GM18867 (cell line): ENCODE measurements around the gene ROS1.
"Not testable (repeated sequence)": the region's sequence is repeated elsewhere in the genome, so short reads cannot be mapped to it uniquely, and the experiment has no call there.

Source experiments
- ATAC-seq: cut with Tn5 transposase; IDR thresholded peaks from one replicate; pipeline ENCODE4 v1.9.1; 2021; ENCODE audit warnings: mild to moderate bottlenecking, moderate library complexity; ENCODE audit not compliant: unreplicated experiment

Gene ROS1

DNA sequence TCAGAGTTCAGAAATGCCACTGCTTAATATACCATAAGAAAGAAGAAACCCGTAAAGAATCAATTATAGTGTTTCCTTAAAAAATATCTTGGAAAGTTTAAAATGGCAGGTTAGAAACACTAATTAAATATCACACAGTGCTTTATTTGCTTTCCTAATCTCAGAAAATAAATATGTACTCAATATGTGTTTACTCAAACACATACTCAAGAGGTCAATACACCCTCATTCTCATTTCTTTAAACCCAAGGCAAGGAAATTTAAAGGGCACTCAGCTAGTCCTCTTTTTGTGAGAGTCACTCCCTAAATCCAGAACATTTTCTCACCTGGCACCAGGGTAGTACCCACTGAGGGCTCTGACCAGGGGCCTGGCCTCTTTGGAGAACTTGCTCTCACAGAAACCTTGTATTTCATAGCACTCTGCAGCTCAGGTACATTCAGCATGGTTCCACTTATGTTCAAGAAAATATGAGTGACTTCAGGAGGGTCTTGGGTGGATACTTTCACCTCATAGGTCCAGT is 38.2 kb downstream of the ROS1 start:
- no peak for ATAC-seq

DNA sequence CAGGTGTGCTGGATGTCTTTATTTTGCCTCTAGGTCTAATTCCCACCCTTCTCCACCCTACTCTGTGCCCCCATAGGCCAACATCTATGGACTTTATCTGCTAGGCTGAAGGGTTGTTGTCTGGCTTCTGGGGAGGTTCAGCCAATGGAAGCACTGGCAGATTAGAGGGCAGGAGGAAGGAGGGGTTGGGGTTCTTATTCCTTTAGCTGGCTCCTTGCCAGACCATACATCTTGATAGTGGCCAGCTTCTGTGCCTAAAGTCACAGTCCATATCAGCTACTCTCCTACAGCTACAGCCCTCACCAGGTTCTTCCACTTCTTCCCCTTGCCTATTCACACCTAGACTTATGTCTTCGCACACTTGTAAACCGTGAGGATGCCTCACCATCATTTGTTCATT is 41.1 kb downstream of the ROS1 start:
- ATAC-seq = no peak

DNA sequence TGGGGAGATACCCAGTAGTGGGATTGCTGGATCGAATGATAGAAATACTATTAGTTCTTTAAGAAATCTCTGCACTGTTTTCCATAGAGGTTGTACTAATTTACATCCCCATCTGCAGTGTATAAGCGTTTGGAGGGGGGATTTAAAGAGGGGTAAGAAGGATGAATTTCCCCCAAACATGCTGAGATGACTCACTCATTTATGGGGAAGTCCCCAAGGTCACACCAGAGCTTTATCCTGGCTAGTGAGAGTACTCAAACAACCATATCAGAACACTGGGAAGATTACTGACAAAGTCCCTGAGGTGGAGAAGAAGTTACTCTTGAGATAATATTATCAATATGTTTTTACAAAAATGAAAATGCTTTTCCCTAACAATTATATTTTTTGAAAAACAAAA is 44.0 kb downstream of the ROS1 start:
- ATAC-seq = no peak

DNA sequence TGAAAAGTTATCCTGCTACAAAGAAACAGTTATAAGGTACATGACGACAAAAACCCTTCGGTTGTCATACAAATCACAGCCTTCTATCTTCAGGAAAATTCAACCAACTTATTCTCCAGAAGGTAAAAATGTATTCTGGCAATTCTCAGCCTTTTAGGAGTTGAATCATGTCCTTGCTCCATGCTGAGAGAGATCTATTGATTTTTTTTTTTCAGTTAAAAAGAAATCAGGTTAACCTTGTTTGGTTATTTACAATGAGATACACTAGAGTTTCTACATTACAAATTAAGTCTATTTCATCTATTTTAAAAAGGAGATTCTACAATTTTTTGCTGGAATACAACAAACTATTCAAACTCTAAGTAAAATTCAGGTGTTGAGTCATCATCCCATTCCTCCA is 45.4 kb downstream of the ROS1 start:
- ATAC-seq = no peak

DNA sequence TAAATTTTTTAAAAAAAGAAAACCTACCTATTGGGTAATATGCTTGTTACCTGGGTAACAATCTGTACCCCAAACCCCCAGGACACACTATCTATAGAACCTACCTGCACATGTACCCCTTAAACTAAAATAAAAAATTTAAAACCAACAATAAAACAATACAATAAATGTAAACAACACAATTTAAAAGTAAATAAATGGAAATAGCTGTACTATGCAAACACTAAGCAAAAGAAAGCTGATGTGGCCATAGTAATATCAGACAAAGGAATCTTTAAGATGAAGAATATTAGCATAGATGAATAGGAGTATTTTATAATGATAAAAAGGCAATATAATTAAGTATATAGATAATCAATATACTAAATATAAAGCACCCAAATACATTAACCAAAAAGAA is 50.3 kb downstream of the ROS1 start:
- no peak for ATAC-seq

DNA sequence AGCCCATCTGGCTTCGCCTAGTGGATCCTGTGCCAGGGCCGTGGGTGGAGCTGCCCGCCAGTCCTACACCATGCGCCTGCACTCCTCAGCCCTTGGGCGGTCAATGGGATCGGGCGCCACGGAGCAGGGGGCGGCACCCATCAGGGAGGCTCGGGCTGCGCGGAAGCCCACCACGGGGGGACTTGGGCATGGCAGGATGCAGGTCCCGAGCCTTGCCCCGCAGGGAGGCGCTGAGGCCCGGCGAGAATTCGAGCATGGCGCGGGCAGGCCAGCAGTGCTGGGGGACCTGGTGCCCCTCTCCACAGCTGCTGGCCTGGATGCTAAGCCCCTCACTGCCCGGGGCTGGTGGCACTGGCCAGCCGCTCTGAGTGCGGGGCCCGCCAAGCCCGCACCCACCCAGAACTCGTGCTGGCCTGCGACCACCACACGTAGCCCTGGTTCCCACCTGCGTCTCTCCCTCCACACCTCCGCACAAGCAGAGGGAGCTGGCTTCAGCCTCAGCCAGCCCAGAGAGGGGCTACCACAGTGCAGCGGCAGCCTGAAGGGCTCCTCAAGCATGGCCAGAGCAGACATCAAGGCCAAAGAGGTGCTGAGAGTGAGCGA is 52.4 kb downstream of the ROS1 start:
- ATAC-seq = no peak

DNA sequence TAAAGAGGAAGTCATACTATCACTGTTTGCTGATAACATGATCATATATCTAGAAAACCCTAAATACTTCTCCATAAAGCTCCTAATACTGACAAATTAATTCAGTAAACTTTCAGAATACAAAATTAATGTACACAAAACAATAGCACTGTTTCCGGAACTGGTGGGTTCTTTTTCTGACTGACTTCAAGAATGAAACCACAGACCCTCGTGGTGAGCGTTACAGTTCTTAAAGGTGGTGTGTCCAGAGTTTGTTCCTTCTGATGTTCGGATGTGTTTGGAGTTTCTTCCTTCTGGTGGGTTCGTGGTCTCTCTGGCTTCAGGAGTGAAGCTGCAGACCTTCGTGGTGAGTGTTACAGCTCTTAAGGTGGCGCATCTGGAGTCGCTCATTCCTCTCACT is 53.5 kb downstream of the ROS1 start:
- not testable (repeated sequence) for ATAC-seq

DNA sequence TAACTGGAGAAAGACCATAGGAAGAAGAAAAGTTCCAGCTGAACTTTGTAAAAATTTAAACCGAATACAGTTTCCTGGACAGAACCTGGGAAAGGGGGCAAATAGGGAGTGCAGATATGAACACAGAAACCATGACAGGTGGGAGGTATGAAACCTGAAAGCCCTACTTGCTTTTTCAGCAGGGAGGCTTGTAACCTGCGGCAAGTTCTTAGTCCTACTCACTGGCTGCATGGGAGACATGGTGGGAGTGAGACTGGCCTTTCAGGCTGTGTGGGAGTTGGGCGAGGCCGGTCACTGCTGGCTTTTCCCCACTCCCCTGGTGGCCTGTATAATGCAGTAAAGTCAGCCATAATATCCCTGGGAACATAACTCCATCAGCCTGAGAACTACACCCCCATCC is 54.2 kb downstream of the ROS1 start:
- no peak for ATAC-seq

DNA sequence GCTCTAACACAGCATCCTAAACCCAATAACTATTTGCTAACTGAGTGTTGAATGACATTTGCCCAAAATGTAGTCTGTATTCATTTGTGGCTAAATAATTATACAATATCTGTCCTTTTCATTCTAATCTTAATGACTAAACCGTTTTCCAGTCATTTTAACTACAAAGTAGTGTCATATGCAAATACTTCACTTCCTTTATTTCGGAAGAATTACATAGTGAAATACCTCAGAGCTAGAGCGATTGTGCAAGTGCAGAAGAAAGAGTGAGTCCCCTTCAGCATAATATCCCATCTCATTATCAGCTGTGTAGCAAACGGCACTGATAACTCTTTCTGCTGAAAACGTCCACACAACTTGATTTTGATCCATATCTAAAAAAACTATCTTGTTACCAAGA is 66.2 kb downstream of the ROS1 start:
- ATAC-seq = no peak

DNA sequence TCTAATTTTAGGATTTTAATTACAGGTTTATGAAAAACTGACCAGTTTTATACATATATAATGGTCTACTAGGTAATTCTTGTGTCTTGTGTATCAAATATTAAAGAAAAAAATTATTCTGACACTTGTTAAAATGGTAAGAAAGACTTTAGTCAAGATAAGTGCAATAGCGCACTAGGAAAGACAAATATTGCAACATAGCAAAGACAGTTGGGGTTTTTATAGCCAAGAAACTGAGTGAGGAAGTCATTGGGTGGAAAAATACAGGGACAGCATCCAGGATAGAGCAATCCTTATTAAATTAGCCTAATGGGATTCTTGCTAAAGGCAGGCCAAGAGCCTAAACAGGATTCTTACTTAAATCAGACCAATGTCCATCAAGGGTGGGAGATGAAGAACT is 71.1 kb downstream of the ROS1 start:
- no peak for ATAC-seq

DNA sequence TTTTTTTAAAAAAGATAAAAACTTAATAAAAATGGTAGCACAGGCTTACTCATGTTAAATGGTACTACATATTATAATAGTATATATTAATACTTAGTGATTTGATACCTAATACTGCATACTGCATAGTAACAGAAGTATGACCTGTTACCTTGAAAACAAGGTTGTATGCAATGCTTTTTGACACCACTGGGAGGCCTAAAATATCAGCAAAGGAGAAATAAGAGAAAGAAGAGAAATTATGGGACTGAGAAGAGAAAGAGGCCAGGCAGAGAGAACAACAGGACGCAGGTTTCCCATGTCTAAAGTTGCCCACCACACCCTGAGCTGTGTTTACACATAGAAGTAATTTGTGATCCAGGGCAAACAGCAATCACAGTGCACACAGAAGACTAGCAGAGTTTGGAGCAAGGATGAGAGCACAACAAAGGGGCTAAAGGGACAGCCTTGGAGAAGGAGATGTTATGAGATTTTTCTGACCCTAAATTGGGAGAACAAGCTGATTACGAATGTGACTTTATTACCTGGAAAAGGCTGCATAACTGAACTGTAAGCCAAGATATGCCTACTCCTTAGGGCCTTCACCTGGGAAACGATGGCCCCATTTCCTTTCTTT is 73.2 kb downstream of the ROS1 start:
- peak; percentile 91 for ATAC-seq

DNA sequence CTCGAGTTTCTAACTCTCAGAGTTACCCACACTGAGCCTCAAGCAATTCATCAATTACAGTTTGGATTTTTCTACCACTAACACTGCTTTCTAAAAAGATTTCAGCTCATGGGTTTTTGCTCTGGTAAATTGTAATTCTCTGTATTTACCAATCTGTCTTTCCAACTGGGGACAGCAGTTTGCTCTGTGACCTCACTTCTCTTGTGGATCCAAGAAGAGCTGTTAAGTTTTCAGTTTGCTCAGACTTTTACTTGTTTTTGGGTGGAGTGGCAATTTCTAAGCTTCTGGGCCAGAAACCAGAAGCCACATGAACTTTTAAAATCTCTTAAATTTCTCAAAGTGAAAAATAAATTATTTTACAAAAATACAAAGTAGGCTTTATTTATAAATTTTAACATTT is 74.2 kb downstream of the ROS1 start:
- no peak for ATAC-seq

DNA sequence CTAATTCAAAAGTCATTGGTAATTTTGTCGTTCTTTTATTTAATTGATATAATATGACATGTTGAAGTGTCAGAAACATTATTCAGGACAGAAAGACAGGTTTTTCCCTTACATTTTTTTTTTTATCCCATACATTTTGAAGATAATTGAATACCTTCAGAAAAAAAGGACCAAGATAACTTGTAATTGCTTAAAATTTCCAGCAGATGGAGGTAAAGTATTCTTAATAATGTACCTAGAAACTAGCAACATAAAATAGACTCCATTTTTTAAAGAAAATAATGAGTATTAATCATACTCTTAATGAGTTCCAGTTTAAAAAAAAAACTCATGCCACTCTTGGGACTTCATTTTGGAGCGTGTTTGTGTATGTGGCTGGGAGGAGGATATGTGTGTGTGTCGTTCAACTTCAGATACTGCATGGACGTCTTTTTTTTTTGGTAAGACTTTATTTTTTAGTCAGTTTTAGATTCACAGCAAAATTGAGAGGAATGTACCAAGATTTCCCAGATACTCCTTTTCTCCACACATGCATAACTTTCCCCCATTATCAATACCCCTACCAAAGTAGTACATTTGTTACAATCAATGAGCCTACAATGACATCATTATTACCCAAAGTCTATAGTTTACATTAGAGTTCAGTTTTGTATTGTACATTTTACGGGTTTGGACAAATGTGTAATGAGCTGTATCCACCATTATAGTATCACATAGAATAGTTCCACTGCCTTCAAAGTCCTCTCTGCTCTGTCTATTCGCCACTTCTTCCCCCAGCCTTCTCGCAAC is 79.4 kb downstream of the ROS1 start:
- ATAC-seq = no peak

DNA sequence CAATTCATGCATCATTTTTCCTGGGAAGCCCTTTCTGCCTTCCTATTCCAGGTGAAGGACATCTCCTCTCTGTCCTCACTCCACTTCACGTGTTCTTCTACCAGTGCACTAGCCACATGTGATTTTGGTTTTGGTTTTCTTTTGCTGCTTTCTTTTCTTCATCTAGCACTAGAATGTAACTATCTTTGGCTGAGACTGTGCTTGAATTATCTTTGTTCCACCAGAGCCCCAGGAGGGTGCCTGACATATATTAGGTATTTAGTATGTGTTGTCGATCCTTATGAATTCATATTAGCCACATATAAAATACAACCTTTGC is 80.5 kb downstream of the ROS1 start:
- ATAC-seq = peak; percentile 57

DNA sequence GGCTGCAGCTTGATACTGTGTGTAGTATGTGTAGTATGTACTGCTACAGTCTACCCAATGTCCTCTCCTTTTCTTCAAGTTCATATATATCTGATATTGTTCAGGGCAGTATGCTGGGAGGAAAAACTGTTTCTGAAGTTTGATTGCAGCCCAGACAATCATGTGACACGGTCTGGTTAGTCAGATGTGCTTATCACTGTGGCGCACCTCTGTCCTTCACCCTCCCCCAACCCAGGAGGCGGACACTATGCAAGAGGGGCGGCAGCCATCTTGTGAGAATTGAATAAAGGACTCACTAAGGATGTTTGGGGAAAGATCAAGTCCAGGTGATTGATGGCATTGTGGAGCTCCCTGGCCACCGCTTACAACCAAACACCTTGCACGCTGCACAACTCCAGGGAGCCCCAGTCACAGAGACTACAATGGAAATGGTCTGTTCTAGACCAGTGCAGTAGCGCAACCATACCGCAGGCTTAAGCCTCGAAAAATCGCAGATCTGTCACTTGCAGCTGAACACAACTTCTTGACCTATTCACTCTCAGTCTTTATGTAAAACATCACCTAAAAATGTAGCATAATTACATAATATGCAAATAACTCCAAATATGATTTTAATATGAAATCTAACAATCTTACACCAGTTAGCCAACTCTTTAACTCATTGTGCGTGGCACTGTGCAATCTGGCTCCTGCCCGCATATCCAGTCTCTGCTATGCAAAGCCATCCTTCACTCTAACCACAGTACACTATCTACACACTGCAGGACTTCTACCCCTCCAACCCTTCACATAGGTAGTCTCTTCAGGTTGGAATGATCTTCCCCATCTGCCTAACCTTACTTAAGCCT is 81.1 kb downstream of the ROS1 start:
- peak; percentile 32 for ATAC-seq

DNA sequence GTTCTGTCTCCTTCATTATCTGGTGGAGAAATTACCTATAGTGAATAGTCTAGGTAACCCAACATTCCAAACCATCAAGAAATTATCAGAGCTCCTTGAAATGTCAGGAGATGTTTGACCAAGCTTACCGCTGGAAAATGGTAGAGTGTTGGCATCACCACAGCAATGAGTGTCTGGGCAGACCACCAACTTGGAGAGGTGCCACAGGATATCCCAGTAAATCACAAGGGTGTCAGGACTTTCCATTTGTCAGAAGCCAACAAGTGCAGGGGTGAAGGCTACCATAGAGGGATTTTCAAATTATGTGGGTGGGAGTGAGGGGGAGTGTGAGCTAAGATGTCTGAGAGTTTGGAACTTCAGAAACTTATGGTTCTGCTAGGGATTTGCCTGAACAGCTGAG is 87.2 kb downstream of the ROS1 start:
- no peak for ATAC-seq

DNA sequence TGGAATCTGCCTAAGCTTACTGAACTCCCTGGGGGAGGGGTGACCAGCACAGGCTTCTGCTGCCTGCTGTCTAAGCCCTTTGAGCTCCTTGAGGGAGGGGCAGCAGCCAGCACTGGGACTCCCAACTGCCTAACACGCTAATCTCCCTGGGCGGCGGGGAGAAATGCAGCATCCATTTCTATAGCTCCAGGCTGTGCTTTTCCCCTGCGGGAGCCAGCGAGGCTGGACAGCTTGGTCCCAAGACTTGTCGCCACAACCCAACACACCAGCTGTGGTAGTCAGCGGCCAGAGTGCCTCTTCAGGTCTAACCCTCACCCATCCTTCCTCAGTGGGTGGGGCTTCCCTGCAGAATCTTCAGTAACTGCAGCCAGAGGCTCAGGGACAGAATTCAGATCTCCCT is 95.8 kb downstream of the ROS1 start:
- ATAC-seq = no peak

DNA sequence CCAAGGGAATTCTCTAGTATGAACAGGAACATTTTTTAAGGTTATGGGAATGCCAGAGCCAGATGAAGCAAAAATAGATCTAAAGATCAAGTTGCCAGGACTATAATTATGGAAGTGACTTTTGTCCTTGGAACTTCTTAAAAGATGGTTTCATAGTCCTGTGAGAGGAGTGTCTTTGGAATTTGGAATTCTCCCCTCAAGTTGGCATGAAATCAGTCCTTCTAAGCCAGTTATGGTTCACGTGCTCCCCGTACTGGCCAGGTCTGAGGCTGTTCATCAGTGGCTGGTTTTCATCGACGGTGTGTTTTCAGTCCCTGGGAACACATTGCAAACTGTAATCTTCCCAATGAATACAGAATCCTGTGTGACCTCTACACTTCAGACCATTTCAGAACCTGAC is 97.2 kb downstream of the ROS1 start:
- no peak for ATAC-seq

DNA sequence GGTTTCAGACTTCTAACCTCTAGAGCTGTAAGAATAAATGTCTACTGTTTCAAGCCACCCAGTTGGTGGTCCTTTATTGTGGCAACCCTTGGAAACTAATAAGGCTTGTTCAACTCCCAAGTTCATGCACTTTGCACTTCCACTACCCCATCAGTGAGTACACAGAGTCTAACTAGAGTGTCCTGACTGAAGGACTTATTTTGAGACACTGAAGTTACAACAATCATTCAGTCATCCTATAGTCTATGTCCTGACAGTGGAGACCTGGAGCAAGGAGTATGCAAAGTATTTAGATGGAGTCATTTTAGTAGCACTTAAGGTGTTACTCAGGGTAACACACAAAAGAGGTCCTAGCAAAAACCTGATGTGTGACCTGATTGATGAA is 97.7 kb downstream of the ROS1 start:
- ATAC-seq = no peak

DNA sequence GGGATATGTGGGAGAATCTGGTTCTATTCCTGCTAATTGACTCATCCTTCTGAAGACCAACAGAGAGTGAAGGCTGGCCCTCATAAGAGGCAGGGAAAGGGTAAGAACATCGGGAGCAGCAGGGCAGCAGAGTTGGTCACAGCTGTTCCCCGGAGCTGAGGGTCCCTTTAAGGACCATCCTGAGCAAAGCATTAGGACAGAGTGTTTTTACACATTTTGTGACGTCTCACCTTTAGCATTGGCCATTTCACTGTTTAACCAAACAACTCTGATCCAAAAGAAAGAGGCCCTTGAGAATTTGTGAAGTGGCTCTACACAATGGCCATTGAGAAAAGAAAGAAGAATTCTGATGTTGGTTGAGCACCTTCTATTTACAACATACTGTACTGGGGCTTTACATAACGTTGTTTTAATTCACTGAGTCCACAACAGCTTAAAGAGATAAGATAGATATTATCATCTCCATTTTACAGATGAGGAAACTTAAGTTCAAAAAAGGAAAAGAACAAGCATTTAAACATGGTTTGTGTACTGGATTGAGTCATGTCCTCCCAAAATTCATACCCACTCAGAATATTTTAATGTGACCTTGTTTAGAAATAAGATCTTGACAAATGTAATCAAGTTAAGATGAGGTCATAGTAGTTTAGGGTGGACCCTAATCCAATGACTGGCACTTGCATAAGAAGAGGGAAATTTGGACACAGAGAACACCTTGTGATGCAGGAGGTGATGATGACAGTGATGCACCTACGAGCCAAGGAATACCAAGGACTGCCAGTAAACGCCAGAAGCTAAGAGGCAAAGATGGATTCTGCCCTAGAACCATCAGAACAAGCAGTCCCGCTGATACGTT is 98.4 kb downstream of the ROS1 start:
- ATAC-seq = no peak

DNA sequence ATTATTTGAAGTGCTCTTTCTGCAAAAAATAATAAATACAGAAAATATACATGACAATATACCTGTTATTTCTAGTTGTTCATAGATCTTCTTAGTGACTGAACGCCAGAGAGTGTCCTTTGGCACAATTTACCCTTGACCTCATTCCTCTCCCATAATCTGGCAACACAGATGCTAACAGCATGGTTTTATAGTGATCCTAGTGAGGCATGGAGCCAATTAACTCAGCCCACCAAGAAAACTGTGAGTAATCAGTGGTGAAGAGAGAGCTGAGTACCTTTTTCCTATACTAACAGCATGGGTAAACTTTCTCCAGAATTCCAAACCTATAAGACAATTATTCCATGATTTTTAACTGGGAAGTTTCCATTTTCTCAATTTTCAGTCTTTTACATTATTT is 99.3 kb downstream of the ROS1 start:
- ATAC-seq = no peak
